OCI-LY1 (cell line): Measurements from ENCODE around the gene MAN1A1.

Experiments
- H2AFZ ChIP-seq: fragments of 200-600 bp; sonication (generic), shearing (Covaris generic); 2 replicates; pipeline ENCODE4 v1.6.0; 2014; ENCODE audit warnings: antibody characterized with exemption, mild to moderate bottlenecking, low read length
- H3F3A ChIP-seq: fragments of 200-600 bp; sonication (generic), shearing (Covaris generic); 2 replicates; pipeline ENCODE4 v1.6.0; 2014; ENCODE audit warnings: mild to moderate bottlenecking, antibody characterized with exemption, low read length, moderate library complexity; ENCODE audit not compliant: insufficient read depth
- H3K27ac ChIP-seq: fragments of 200-600 bp; sonication (generic); 2 replicates; pipeline ENCODE4 v1.5.1; 2014; ENCODE audit warnings: low read length, mixed run types, mild to moderate bottlenecking, low read depth; ENCODE audit not compliant: poor library complexity, severe bottlenecking
- H3K27me3 ChIP-seq: fragments of 200-600 bp; sonication (generic); 2 replicates; pipeline ENCODE4 v1.6.0; 2014; ENCODE audit warnings: antibody characterized with exemption, mild to moderate bottlenecking, low read length, moderate library complexity; ENCODE audit not compliant: insufficient read depth
- H3K36me3 ChIP-seq: fragments of 200-600 bp; sonication (generic); 2 replicates; pipeline ENCODE4 v1.6.1; 2014; ENCODE audit warnings: mild to moderate bottlenecking, antibody characterized with exemption, low read length, moderate library complexity, mixed read lengths; ENCODE audit not compliant: insufficient read depth
- H3K4me1 ChIP-seq: fragments of 200-600 bp; sonication (generic); 2 replicates; pipeline ENCODE4 v1.5.1; 2014; ENCODE audit warnings: mild to moderate bottlenecking, low read length, moderate library complexity; ENCODE audit not compliant: insufficient read depth, severe bottlenecking
- H3K4me2 ChIP-seq: fragments of 200-600 bp; sonication (generic), shearing (Covaris generic); 2 replicates; pipeline ENCODE4 v1.6.1; 2014; ENCODE audit warnings: low read length
- H3K4me3 ChIP-seq: fragments of 200-600 bp; sonication (generic); 2 replicates; pipeline ENCODE4 v1.5.1; 2014; ENCODE audit warnings: low read length, low read depth, mild to moderate bottlenecking, mixed read lengths; ENCODE audit not compliant: poor library complexity, severe bottlenecking
- H3K79me2 ChIP-seq: fragments of 200-600 bp; shearing (Covaris generic); 2 replicates; pipeline ENCODE4 v1.6.1; 2016; ENCODE audit warnings: mixed run types, low read length, mixed read lengths; ENCODE audit not compliant: insufficient read depth
- H3K9ac ChIP-seq: fragments of 200-600 bp; sonication (generic), shearing (Covaris generic); 2 replicates; pipeline ENCODE4 v1.6.1; 2014; ENCODE audit warnings: mild to moderate bottlenecking, low read length, mixed read lengths
- H3K9me2 ChIP-seq: fragments of 200-600 bp; sonication (generic), shearing (Covaris generic); 2 replicates; pipeline ENCODE4 v1.6.1; 2014; ENCODE audit warnings: low read depth, mild to moderate bottlenecking, low read length, mixed read lengths
- H3K9me3 ChIP-seq: fragments of 200-600 bp; shearing (Covaris generic); 2 replicates; pipeline ENCODE4 v1.6.1; 2014; ENCODE audit warnings: low read length, mixed read lengths
- H4K20me1 ChIP-seq: fragments of 200-600 bp; sonication (generic), shearing (Covaris generic); 2 replicates; pipeline ENCODE4 v1.6.0; 2016; ENCODE audit warnings: mild to moderate bottlenecking, low read length; ENCODE audit not compliant: insufficient read depth
- CTCF ChIP-seq: fragments of 200-600 bp; sonication (generic), shearing (Covaris generic); IDR thresholded peaks from 2 replicates; pipeline ENCODE4 v1.5.1; 2017; ENCODE audit warnings: mild to moderate bottlenecking, antibody characterized with exemption, low read length, moderate library complexity, mixed read lengths
- EZH2 ChIP-seq: fragments of 200-600 bp; sonication (generic), shearing (Covaris generic); IDR thresholded peaks from 2 replicates; pipeline ENCODE4 v1.8.0; 2017; ENCODE audit warnings: borderline replicate concordance, mixed run types, mild to moderate bottlenecking, antibody characterized with exemption, low read length, moderate library complexity, mixed read lengths

The MAN1A1 gene

GRCh38 chr6:119350202-119350951 lies 816 bp upstream of the MAN1A1 start:
- H4K20me1 ChIP-seq, result no peaks in the 10 kb centered on the region
- H3K27me3 ChIP-seq, result no peaks in the 10 kb centered on the region
- H2AFZ ChIP-seq, result no peak overlapping the region; the same call in 1 of the 2 replicates
- H3K27ac ChIP-seq, result peak overlapping the region; percentile 25
- H3K9ac ChIP-seq, result peak overlapping the region; percentile 63
- no peaks in the 10 kb centered on the region for H3K36me3 ChIP-seq
- H3K4me3 ChIP-seq, result peak overlapping the region; percentile 94
- 0 out of 2 replicates have a peak, but pooled peaks cover 3% of the 10 kb centered on the region for H3K79me2 ChIP-seq
- H3K4me1 ChIP-seq, result peaks cover 41% of the 10 kb centered on the region
- no peaks in the 10 kb centered on the region for H3K9me2 ChIP-seq
- H3K4me2 ChIP-seq, result peak overlapping the region; percentile 94
- no peaks in the 10 kb centered on the region for H3F3A ChIP-seq
- TF ChIP-seq EZH2 (no peak), CTCF (no peak)
- H3K9me3 ChIP-seq, result no peaks in the 10 kb centered on the region

- Histone ChIP-seq H3K4me2 (peak overlapping the region; percentile 94), H3K79me2 (0 out of 2 replicates have a peak, but pooled peaks cover 3% of the 10 kb centered on the region), H3K36me3 (no peaks in the 10 kb centered on the region), H3K9me3 (no peaks in the 10 kb centered on the region), H3K9ac (peak overlapping the region; percentile 96), H3K4me3 (peak overlapping the region; percentile 94), H3K27ac (peak overlapping the region; percentile 76), H3K4me1 (peaks cover 52% of the 10 kb centered on the region), H2AFZ (no peak overlapping the region), H3F3A (no peaks in the 10 kb centered on the region), H4K20me1 (no peaks in the 10 kb centered on the region), H3K27me3 (no peaks in the 10 kb centered on the region), H3K9me2 (no peaks in the 10 kb centered on the region)
- TF ChIP-seq CTCF, result no peak
- TF ChIP-seq EZH2, result no peak
These were observed 707 bp downstream of the MAN1A1 start for GRCh38 chr6:119348748-119349360.

GRCh38 chr6:119348096-119348747 lies 1.3 kb downstream of the MAN1A1 start:
- H3K9me2 ChIP-seq, result no peaks in the 10 kb centered on the region

More at GRCh38 chr6:119348096-119348747, 1.3 kb downstream of the MAN1A1 start:
- no peak overlapping the region for H2AFZ ChIP-seq
- H3K9me3 ChIP-seq, result no peaks in the 10 kb centered on the region
- H3K4me3 ChIP-seq, result peak overlapping the region; percentile 94
- no peaks in the 10 kb centered on the region for H3K27me3 ChIP-seq
- H3K4me1 ChIP-seq, result peaks cover 58% of the 10 kb centered on the region
- no peaks in the 10 kb centered on the region for H3K36me3 ChIP-seq
- peak overlapping the region; percentile 96 for H3K9ac ChIP-seq
- no peaks in the 10 kb centered on the region for H3F3A ChIP-seq
- H3K27ac ChIP-seq, result peak overlapping the region; percentile 76
- 0 out of 2 replicates have a peak, but pooled peaks cover 3% of the 10 kb centered on the region for H3K79me2 ChIP-seq
- no peaks in the 10 kb centered on the region for H4K20me1 ChIP-seq
- peak overlapping the region; percentile 94 for H3K4me2 ChIP-seq
- TF ChIP-seq CTCF (no peak), EZH2 (no peak)
